ENCODE measurements around the gene ACADSB. TPM values are rescaled to one million over a fixed set of nuclear protein-coding genes. Genes with fewer than 3 reads are reported as not detected.

ACADSB gene
- total and polyA plus RNA-seq, 2 donors (not counting 1 experiment from before 2014, with no cell fraction given): 6.8 to 27.8 TPM

DNA sequence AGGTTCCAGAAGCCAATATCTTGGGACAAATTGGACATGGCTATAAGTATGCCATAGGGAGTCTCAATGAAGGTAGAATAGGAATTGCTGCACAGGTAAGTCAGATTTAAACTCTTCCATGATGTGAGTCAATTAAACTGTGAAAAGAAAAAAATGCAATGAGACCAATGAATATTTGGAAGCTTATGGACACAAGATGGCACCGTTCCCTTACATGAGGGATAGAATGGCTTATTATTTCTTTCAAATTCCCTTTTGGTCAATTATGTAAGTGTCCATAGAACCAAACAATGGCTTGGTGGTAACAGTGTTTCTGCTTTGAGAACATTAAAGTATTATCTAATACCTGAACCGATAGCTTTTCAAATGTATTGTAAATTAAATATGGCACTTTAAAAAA is 35.6 kb downstream of the ACADSB start:
- H3K4me2 ChIP-seq (replicated peaks; ENCODE audit: low read depth, low read length, poor library complexity, severe bottlenecking): no peak overlapping the region
- POLR2A ChIA-PET: no interaction called here
- H3K4me1 ChIP-seq (ENCODE audit: control insufficient read depth in 2 of 2, insufficient read depth in 2 of 2, low read length in 2 of 2): no peaks in the 10 kb centered on the region
- WGBS (ENCODE audit: insufficient coverage): no CpG with 5 or more reads among the region's 2 CpGs
- H3K4me3 ChIP-seq (ENCODE audit: control extremely low read depth in 1 of 5, extremely low read depth in 1 of 5, insufficient read depth in 1 of 5, low read depth in 2 of 5, low read length in 4 of 5): no peak overlapping the region
- no peak overlapping the region for H3K4me3 Mint-ChIP-seq
- H4K20me1 ChIP-seq (ENCODE audit: control insufficient read depth, insufficient read depth, low read length, poor library complexity, severe bottlenecking): no peaks in the 10 kb centered on the region
- H3K27me3 ChIP-seq (replicated peaks in 1 of 4; ENCODE audit: control extremely low read depth in 1 of 4, control insufficient read depth in 3 of 4, insufficient read depth in 4 of 4, low read length in 3 of 4): no peaks in the 10 kb centered on the region
- H3K27me3 Mint-ChIP-seq: no peaks in the 10 kb centered on the region
- no peaks in the 10 kb centered on the region for H3K79me2 ChIP-seq (ENCODE audit: control insufficient read depth, insufficient read depth, low read length)
- H3K27ac ChIP-seq (ENCODE audit: low read length in 2 of 2): no peak overlapping the region
- H3K9me3 ChIP-seq (ENCODE audit: control extremely low read depth in 1 of 3, control insufficient read depth in 2 of 3, insufficient read depth in 1 of 3, low read length in 2 of 3): no peaks in the 10 kb centered on the region
- no peak overlapping the region for H2AFZ ChIP-seq (ENCODE audit: insufficient read depth, low read depth, low read length, poor library complexity, severe bottlenecking)
- TF ChIP-seq EZH2 (IDR thresholded peaks at IDR 0.05; ENCODE audit: borderline replicate concordance, insufficient read depth, low read depth, low read length, poor library complexity, severe bottlenecking): no peak
- TF ChIP-seq, protein P1, sequence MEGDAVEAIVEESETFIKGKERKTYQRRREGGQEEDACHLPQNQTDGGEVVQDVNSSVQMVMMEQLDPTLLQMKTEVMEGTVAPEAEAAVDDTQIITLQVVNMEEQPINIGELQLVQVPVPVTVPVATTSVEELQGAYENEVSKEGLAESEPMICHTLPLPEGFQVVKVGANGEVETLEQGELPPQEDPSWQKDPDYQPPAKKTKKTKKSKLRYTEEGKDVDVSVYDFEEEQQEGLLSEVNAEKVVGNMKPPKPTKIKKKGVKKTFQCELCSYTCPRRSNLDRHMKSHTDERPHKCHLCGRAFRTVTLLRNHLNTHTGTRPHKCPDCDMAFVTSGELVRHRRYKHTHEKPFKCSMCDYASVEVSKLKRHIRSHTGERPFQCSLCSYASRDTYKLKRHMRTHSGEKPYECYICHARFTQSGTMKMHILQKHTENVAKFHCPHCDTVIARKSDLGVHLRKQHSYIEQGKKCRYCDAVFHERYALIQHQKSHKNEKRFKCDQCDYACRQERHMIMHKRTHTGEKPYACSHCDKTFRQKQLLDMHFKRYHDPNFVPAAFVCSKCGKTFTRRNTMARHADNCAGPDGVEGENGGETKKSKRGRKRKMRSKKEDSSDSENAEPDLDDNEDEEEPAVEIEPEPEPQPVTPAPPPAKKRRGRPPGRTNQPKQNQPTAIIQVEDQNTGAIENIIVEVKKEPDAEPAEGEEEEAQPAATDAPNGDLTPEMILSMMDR (IDR thresholded peaks at IDR 0.05): no peak
- ATAC-seq (ENCODE audit: low read depth) (no peak), DNase-seq (no peak)
- H3K36me3 ChIP-seq (replicated peaks in 1 of 2; ENCODE audit: control extremely low read depth in 1 of 2, control insufficient read depth in 1 of 2, extremely low read depth in 1 of 2, insufficient read depth in 2 of 2, low read length in 1 of 2): peaks cover 0 to 17% of the 10 kb centered on the region in 2 experiments
- no peaks in the 10 kb centered on the region for H3K9me3 Mint-ChIP-seq (ENCODE audit: insufficient read depth)
- CTCF ChIA-PET: interaction anchor here (7.8 kb wide), 1 partner anchor 514 kb away, joined by 71 read pairs; no protein-coding TSS in a partner anchor
- no peak overlapping the region for H3K27ac Mint-ChIP-seq
- intact Hi-C loops (cut with micrococcal nuclease): no loop called here
- peaks cover 3% of the 10 kb centered on the region for H3K4me1 Mint-ChIP-seq
- H3K9ac ChIP-seq (ENCODE audit: low read length): no peak overlapping the region

DNA sequence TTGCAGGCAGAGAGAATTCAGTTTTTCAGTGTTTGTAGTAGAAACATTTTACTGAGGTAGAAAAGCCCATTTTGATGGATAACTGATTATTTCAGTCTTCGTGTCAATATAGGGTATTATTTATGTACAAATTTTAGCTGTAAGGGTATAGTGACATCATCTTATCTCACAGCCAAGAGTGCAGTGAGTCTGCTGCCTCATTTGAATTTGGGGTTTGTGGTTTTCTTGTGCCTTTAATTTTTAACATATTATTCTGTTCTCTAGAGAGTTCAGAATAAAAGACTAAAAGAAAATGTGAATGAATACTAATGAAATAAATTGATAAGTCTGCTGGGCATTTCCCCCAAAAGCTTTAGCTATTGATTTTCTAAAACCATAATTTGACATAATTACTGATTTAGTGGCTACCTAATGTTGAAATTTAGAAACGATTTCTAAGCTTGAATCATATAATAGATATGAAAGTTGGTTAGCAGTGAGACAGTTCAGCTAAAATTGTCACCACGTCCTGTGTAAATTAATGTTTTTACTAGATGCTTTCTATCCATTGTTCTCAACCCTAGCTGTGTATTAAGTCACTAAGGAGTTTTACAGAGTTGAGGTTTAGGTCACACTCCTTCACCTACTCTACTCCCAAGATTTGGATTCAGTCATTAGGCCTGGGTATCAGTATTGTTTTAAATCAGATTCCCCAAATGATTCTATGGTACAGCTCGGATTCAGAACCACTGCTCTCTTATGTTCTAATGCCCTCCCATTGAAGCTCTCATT is 37.3 kb downstream of the ACADSB start:
- Mint-ChIP-seq H3K4me1 (peaks cover 3% of the 10 kb centered on the region), H3K4me3 (no peak overlapping the region), H3K9me3 (ENCODE audit: insufficient read depth) (no peaks in the 10 kb centered on the region), H3K27ac (no peak overlapping the region), H3K27me3 (no peaks in the 10 kb centered on the region)
- Histone ChIP-seq H3K27ac (ENCODE audit: low read length in 2 of 2) (no peak overlapping the region), H4K20me1 (ENCODE audit: control insufficient read depth, insufficient read depth, low read length, poor library complexity, severe bottlenecking) (no peaks in the 10 kb centered on the region), H3K4me3 (ENCODE audit: control extremely low read depth in 1 of 5, extremely low read depth in 1 of 5, insufficient read depth in 1 of 5, low read depth in 2 of 5, low read length in 4 of 5) (no peak overlapping the region), H3K36me3 (replicated peaks in 1 of 2; ENCODE audit: control extremely low read depth in 1 of 2, control insufficient read depth in 1 of 2, extremely low read depth in 1 of 2, insufficient read depth in 2 of 2, low read length in 1 of 2) (peaks cover 0 to 17% of the 10 kb centered on the region in 2 experiments), H2AFZ (ENCODE audit: insufficient read depth, low read depth, low read length, poor library complexity, severe bottlenecking) (no peak overlapping the region), H3K4me1 (ENCODE audit: control insufficient read depth in 2 of 2, insufficient read depth in 2 of 2, low read length in 2 of 2) (no peaks in the 10 kb centered on the region), H3K4me2 (replicated peaks; ENCODE audit: low read depth, low read length, poor library complexity, severe bottlenecking) (no peak overlapping the region), H3K27me3 (replicated peaks in 1 of 4; ENCODE audit: control extremely low read depth in 1 of 4, control insufficient read depth in 3 of 4, insufficient read depth in 4 of 4, low read length in 3 of 4) (no peaks in the 10 kb centered on the region), H3K79me2 (ENCODE audit: control insufficient read depth, insufficient read depth, low read length) (no peaks in the 10 kb centered on the region), H3K9me3 (ENCODE audit: control extremely low read depth in 1 of 3, control insufficient read depth in 2 of 3, insufficient read depth in 1 of 3, low read length in 2 of 3) (no peaks in the 10 kb centered on the region), H3K9ac (ENCODE audit: low read length) (no peak overlapping the region)
- ATAC-seq (ENCODE audit: low read depth) (no peak), DNase-seq (no peak)
- ChIA-PET CTCF (interaction anchor here (0.7 to 7.8 kb wide), 5 partner anchors 24 to 516 kb away, joined by 3 to 71 read pairs (median 3); no protein-coding TSS in a partner anchor), POLR2A (no interaction called here)
- TF ChIP-seq EZH2 (IDR thresholded peaks at IDR 0.05; ENCODE audit: borderline replicate concordance, insufficient read depth, low read depth, low read length, poor library complexity, severe bottlenecking): no peak
- TF ChIP-seq, protein P1 (IDR thresholded peaks at IDR 0.05): no peak
- 80% methylated on average over 2 of the region's 4 CpGs for WGBS (ENCODE audit: insufficient coverage)
- intact Hi-C loops (cut with micrococcal nuclease): no loop called here

All from B cell (primary cell).